GM21825 (cell line): ENCODE results near the gene RFX3.
A peak's percentile ranks its signal among the peaks of the same experiment; 100 is the strongest.

Experiments used
- ATAC-seq: cut with Tn5 transposase; IDR thresholded peaks from one replicate; pipeline ENCODE4 v1.9.1; 2021; ENCODE audit warnings: mild to moderate bottlenecking, moderate library complexity; ENCODE audit not compliant: unreplicated experiment

Gene RFX3

GRCh38 chr9:3240656-3241268, 285.0 kb downstream of the RFX3 start:
- ATAC-seq = peak; percentile 89

- no peak for ATAC-seq
Observed at GRCh38 chr9:3239240-3239639, 286.6 kb downstream of the RFX3 start.

GRCh38 chr9:3238236-3238635, 287.6 kb downstream of the RFX3 start:
- no peak for ATAC-seq

GRCh38 chr9:3237121-3237520, 288.7 kb downstream of the RFX3 start:
- ATAC-seq = no peak

- no peak for ATAC-seq
Observed at GRCh38 chr9:3235497-3235896, 290.3 kb downstream of the RFX3 start.

GRCh38 chr9:3224931-3225330, 300.9 kb downstream of the RFX3 start:
- no peak for ATAC-seq

- ATAC-seq = no peak
Observed at GRCh38 chr9:3215658-3216057, 310.1 kb downstream of the RFX3 start.

- no peak for ATAC-seq
Observed at GRCh38 chr9:3214741-3215140, 311.1 kb downstream of the RFX3 start.

GRCh38 chr9:3205421-3206095, 320.2 kb downstream of the RFX3 start:
- ATAC-seq = no peak

GRCh38 chr9:3200331-3200774, 325.4 kb downstream of the RFX3 start:
- ATAC-seq = no peak

- no peak for ATAC-seq
Observed at GRCh38 chr9:3193791-3194190, 332.0 kb downstream of the RFX3 start.

- ATAC-seq = no peak
Observed at GRCh38 chr9:3191715-3192114, 334.1 kb downstream of the RFX3 start.

GRCh38 chr9:3189113-3189861, 336.5 kb downstream of the RFX3 start:
- ATAC-seq = no peak

- ATAC-seq = no peak
Observed at GRCh38 chr9:3186751-3187150, 339.1 kb downstream of the RFX3 start.

- no peak for ATAC-seq
Observed at GRCh38 chr9:3181049-3181953, 344.5 kb downstream of the RFX3 start.

- no peak for ATAC-seq
Observed at GRCh38 chr9:3180696-3181048, 345.1 kb downstream of the RFX3 start.

GRCh38 chr9:3179711-3180110, 346.1 kb downstream of the RFX3 start:
- no peak for ATAC-seq

GRCh38 chr9:3177936-3178335, 347.9 kb downstream of the RFX3 start:
- no peak for ATAC-seq

GRCh38 chr9:3177146-3177761, 348.5 kb downstream of the RFX3 start:
- no peak for ATAC-seq

- ATAC-seq = no peak
Observed at GRCh38 chr9:3173374-3173773, 352.4 kb downstream of the RFX3 start.

GRCh38 chr9:3170819-3171218, 355.0 kb downstream of the RFX3 start:
- no peak for ATAC-seq
